Fibroblast of lung (primary cell): ENCODE data around the gene PCSK6. TPM values are rescaled to one million over a fixed set of nuclear protein-coding genes. Genes with fewer than 3 reads are reported as not detected.

ENCODE experiments used
- DNase-seq, 2 donors: peaks; one replicate each; pipeline versions ENCODE4 v3.0.0 to v3.0.0-alpha.2; 2010; ENCODE audit warnings: low read depth in 2 of 2
- H2AFZ ChIP-seq: 2 replicates; pipeline ENCODE4 v1.5.1; 2012; ENCODE audit warnings: low read length, control low read depth, inconsistent platforms
- H3K27ac ChIP-seq: 2 replicates; pipeline ENCODE4 v1.5.1; 2011; ENCODE audit warnings: low read length, control low read depth; ENCODE audit not compliant: insufficient read depth
- H3K27me3 ChIP-seq: 2 replicates; pipeline ENCODE4 v1.5.1; 2011; ENCODE audit warnings: mild to moderate bottlenecking, low read length; ENCODE audit not compliant: control insufficient read depth, insufficient read depth
- H3K36me3 ChIP-seq: 2 replicates; pipeline ENCODE4 v1.5.1; 2011; ENCODE audit warnings: low read length; ENCODE audit not compliant: control insufficient read depth, insufficient read depth
- H3K4me1 ChIP-seq: 2 replicates; pipeline ENCODE4 v1.5.1; 2011; ENCODE audit warnings: low read length; ENCODE audit not compliant: control insufficient read depth, insufficient read depth; ENCODE audit errors: extremely low read depth
- H3K4me2 ChIP-seq: 2 replicates; pipeline ENCODE4 v1.5.1; 2011; ENCODE audit warnings: low read length, control low read depth; ENCODE audit not compliant: insufficient read depth; ENCODE audit errors: extremely low read depth
- H3K4me3 ChIP-seq, 4 experiments: fragments of 200-600 bp in 1 of 4; sonication (generic) in 1 of 4; replicated peaks in 1 of 4; 2 replicates each; pipeline ENCODE4 v1.5.1; 2011 to 2016; ENCODE audit warnings: low read length in 4 of 4, low read depth in 3 of 4, mild to moderate bottlenecking in 3 of 4, control low read depth in 2 of 4, inconsistent platforms in 1 of 4, mixed read lengths in 1 of 4; ENCODE audit not compliant: insufficient read depth in 1 of 4; ENCODE audit errors: control extremely low read depth in 1 of 4
- H3K79me2 ChIP-seq: 2 replicates; pipeline ENCODE4 v1.5.1; 2012; ENCODE audit warnings: mild to moderate bottlenecking, low read length, inconsistent platforms; ENCODE audit not compliant: control insufficient read depth, insufficient read depth
- H3K9ac ChIP-seq: 2 replicates; pipeline ENCODE4 v1.5.1; 2011; ENCODE audit warnings: mild to moderate bottlenecking, low read length, control low read depth; ENCODE audit not compliant: insufficient read depth
- H3K9me3 ChIP-seq: 2 replicates; pipeline ENCODE4 v1.5.1; 2012; ENCODE audit warnings: low read depth, low read length; ENCODE audit not compliant: control insufficient read depth, insufficient read depth
- H4K20me1 ChIP-seq: 2 replicates; pipeline ENCODE4 v1.5.1; 2011; ENCODE audit warnings: low read length; ENCODE audit not compliant: control insufficient read depth, insufficient read depth; ENCODE audit errors: extremely low read depth
- CTCF ChIP-seq, 2 donors: IDR thresholded peaks in 1 of 2; conservative IDR thresholded peaks in 1 of 2; 1 replicate in 1 of 2; 2 replicates in 1 of 2; pipeline ENCODE4 v1.5.1; 2011 to 2012; ENCODE audit warnings: low read length in 2 of 2, control low read depth in 1 of 2, inconsistent platforms in 1 of 2, low read depth in 1 of 2, mild to moderate bottlenecking in 1 of 2
- EZH2 ChIP-seq: IDR thresholded peaks from 2 replicates; pipeline ENCODE4 v1.5.1; 2012; ENCODE audit warnings: low read length, control low read depth, mild to moderate bottlenecking; ENCODE audit errors: missing control alignments
- polyA plus RNA-seq, 2 donors: library from polyadenylated mRNA; depleted of rRNA in 1 of 2; stranded (reverse) in 1 of 2; unstranded in 1 of 2; fragments of >200 nt; gene quantifications; 2 replicates each; pipeline ENCODE4 v1.2.1, GENCODE V29; 2011 to 2012; ENCODE audit warnings: missing spikeins in 1 of 2
- total RNA-seq: library from RNA; depleted of rRNA; stranded (reverse); fragments of >200 nt; gene quantifications from 2 replicates; pipeline ENCODE4 v1.2.1, GENCODE V29; 2014

PCSK6 gene
- total and polyA plus RNA-seq, 2 donors (not counting 1 experiment from before 2014, with no cell fraction given) = 0.02 to 0.83 TPM

GRCh38 chr15:101373577-101373976 is 115.9 kb downstream of the PCSK6 start:
- H3K4me2 ChIP-seq = no peak overlapping the region
- no peak for TF ChIP-seq CTCF (conservative IDR thresholded peaks at IDR 0.05 in 1 of 2, IDR thresholded peaks at IDR 0.05 in 1 of 2; ENCODE audit: low read depth in 1 of 2, low read length in 2 of 2)
- TF ChIP-seq EZH2 = no peak
- H3K27me3 ChIP-seq = no peaks in the 10 kb centered on the region
- H3K9me3 ChIP-seq = no peaks in the 10 kb centered on the region
- H3K4me3 ChIP-seq = no peak overlapping the region
- H3K79me2 ChIP-seq = no peaks in the 10 kb centered on the region
- H3K36me3 ChIP-seq = no peaks in the 10 kb centered on the region
- H3K4me1 ChIP-seq = no peaks in the 10 kb centered on the region
- no peak overlapping the region for H3K9ac ChIP-seq
- DNase-seq = no peak
- no peak overlapping the region for H3K27ac ChIP-seq
- no peaks in the 10 kb centered on the region for H4K20me1 ChIP-seq
- H2AFZ ChIP-seq = no peak overlapping the region

GRCh38 chr15:101372960-101373525 is 116.5 kb downstream of the PCSK6 start:
- no peaks in the 10 kb centered on the region for H3K4me1 ChIP-seq
- H3K36me3 ChIP-seq = no peaks in the 10 kb centered on the region
- no peak overlapping the region for H2AFZ ChIP-seq
- no peak for TF ChIP-seq CTCF (conservative IDR thresholded peaks at IDR 0.05 in 1 of 2, IDR thresholded peaks at IDR 0.05 in 1 of 2; ENCODE audit: low read depth in 1 of 2, low read length in 2 of 2)
- no peak for TF ChIP-seq EZH2
- H3K4me2 ChIP-seq = no peak overlapping the region
- no peak overlapping the region for H3K9ac ChIP-seq
- no peak for DNase-seq
- H3K9me3 ChIP-seq = no peaks in the 10 kb centered on the region
- no peaks in the 10 kb centered on the region for H3K27me3 ChIP-seq
- H3K79me2 ChIP-seq = no peaks in the 10 kb centered on the region
- H3K27ac ChIP-seq = no peak overlapping the region
- no peaks in the 10 kb centered on the region for H4K20me1 ChIP-seq
- no peak overlapping the region for H3K4me3 ChIP-seq

GRCh38 chr15:101372149-101372577 is 117.3 kb downstream of the PCSK6 start:
- Histone ChIP-seq H3K36me3 (no peaks in the 10 kb centered on the region), H3K4me2 (peak overlapping the region; percentile 35), H4K20me1 (no peaks in the 10 kb centered on the region)

More at GRCh38 chr15:101372149-101372577, 117.3 kb downstream of the PCSK6 start:
- H3K79me2 ChIP-seq = no peaks in the 10 kb centered on the region
- H3K4me1 ChIP-seq = no peaks in the 10 kb centered on the region
- no peaks in the 10 kb centered on the region for H3K27me3 ChIP-seq
- no peak overlapping the region for H2AFZ ChIP-seq
- peak in 1 of 2 donors; percentile 47 for DNase-seq
- no peak overlapping the region for H3K4me3 ChIP-seq
- TF ChIP-seq CTCF (conservative IDR thresholded peaks at IDR 0.05 in 1 of 2, IDR thresholded peaks at IDR 0.05 in 1 of 2; ENCODE audit: low read depth in 1 of 2, low read length in 2 of 2) (no peak), EZH2 (no peak)
- no peak overlapping the region for H3K27ac ChIP-seq
- H3K9me3 ChIP-seq = no peaks in the 10 kb centered on the region
- H3K9ac ChIP-seq = no peak overlapping the region
